ENCODE measurements around the gene CRB3.

CRB3 gene

DNA sequence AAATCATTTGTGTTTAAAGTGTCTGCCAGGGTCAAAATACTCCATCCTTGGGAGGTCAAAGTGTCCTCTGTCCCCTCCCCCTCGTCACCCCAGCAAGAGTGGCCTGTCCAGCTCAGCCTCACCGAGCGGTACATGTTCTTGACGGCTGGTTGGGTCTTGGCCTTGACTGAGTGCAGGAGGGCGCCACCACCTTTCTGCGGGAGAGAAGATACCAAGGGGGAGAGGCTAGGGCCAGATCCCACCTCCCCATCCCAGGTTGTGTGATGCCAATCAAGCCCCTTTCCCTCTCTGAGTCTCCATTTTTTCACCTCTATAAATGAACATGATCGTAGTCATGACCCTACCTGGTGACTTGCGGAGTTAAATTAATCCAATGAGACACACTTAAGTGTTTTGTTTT is 6.1 kb downstream of the CRB3 start:
- no peak for DNase-seq

DNA sequence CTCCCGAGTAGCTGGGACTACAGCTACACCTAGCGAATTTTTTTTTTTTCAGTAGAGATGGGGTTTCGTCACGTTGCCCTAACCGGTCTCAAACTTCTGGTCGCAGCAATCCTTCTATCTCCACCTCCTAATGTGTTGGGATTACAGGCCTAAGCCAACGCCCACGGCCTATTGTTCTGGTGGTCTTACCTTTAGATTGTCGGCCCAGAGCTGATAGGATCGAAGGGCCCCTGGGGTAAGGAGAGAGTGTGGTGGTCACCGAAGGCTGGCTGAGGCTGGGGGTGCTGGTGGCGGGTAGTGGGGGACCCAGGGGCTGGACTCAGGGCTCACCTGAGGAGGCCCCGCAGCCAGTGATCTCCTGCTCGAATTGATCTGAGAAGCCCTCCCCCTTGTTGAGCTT is 7.0 kb downstream of the CRB3 start:
- DNase-seq = no peak

DNA sequence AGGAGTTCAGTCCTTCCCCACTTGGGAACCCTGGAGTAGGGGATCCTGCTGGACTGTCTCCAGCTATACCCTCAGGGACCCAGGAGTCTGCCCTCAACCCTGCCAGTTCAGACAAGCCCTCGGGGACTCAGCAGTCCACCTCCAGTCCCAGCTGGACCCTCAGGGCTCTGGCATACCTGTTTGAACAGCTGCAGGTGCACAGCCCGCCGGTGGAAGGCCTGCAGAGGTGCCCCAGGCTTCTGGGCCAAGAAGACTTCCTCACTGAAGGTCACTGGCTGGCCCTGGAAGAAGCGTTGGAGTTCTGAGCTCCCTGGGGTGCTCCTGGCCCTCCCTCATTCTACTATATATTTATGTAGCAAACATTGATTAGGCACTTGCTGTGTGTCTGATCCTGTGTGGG is 8.6 kb downstream of the CRB3 start:
- no peak for DNase-seq

DNA sequence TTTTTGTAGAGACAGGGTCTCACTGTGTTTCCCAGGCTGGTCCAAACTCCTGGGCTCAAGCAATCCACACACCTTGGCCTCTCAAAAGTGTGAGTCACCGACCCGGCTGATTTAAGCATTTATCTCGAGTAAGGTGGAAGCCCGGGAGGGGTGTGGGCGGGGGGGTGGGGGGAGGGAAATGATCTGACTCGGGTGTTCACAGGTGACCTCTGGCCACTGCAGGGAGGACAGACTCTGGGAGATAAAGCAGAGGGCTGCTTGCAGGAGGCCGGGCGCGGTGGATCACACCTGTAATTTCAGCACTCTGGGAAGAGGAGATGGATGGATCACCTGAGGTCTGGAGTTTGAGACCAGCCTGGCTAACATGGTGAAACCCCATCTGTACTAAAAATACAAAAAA is 9.6 kb downstream of the CRB3 start:
- DNase-seq = no peak

DNA sequence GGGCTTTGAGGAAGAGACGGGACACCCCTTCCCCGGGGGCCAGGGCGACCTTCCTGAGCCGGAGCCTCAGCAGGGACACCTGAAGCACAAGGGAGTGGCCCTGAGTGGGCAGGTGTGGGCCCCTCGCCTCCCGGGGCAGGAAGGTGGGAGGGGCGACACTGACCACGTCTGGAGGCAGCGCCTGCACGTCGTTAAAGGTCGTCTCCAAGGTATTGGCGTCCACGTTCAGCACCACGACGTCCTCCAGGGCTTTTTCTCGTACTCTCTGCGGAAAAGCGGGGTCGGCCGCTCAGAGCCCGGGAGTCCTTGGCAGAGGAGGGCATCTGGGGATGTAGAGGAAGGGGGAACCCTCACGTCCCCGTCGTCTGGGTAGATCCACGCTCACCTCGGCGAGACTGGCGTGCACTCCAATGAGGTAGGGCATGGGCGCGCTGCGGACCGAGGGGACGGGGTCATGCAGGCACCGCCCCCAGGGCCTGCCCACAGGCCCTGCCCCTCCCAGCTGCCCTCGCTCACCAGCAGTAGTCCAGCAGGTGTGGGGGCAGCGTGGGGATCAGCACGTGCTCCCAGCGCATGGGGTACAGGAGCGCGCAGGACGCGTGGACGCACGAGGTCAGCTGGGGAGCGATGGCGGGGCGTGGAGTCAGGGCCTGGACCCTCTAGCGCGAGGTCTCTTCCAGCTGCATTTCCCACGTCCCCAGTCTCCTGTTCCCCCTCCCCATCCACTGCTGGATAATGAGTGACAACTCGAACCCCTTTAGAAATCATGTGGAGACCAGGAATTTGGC is 11.4 kb downstream of the CRB3 start:
- DNase-seq = no peak

DNA sequence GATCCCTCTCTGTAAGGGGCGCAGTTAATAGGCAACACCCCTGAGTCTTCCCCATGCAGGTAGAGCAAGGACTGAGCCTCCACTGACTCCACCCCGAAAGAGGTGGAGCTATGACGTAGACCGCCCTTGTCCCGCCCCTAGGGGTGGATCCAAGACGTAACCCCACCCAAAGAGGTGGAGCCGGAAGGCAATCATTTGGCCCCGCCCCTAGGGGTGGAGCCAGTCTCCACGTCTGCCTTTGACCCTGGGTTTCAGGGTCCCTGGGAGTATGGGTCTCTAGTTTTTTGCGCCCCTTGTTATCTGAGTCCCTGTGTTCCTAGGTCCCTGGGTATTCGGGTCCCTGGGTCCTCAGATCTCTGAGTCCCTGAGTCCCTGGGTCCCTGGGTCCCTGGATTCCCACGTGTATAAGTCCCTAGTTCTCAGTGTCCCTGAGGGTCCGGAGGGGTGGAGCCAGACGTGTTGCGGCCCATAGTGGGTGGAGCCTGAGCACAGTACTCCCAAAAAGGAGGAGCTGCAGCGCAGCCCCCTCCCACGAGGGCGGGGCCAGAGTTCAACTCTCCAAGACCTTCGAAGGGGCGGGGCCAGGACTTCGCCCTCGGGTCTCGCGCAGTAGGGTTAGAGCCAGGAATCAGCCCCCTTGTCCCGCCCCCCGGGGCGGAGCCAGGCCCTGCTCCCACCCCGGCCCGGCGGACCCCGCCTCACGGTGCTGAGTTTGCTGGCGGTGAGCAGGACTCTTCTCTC is 12.3 kb downstream of the CRB3 start:
- DNase-seq = no peak

DNA sequence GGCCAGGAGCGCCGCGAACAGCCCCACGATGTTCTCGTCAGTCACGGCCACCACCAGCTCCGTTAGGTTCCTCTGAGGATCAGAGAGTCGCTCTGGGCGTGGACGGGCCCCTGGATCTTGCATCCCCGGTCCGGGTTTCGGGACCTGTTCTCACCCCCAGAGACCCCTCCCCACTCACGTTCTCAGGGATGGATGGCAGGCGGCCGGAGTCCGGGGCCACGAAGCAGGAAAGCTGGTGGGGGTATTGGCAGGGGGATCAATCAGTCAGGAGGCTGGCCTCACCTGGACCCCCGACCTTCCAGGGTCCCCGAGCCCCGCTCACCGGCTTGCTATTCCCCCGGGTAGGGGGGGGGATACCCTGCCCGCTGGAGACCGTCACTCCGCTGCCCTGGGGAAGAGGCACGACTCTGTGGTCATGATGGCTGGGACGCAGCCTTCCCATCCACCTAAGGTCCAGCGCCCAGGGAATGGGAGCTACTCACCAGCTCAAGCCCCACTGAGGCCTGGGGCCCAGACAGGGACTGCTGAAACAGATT is 12.9 kb downstream of the CRB3 start:
- no peak for DNase-seq

DNA sequence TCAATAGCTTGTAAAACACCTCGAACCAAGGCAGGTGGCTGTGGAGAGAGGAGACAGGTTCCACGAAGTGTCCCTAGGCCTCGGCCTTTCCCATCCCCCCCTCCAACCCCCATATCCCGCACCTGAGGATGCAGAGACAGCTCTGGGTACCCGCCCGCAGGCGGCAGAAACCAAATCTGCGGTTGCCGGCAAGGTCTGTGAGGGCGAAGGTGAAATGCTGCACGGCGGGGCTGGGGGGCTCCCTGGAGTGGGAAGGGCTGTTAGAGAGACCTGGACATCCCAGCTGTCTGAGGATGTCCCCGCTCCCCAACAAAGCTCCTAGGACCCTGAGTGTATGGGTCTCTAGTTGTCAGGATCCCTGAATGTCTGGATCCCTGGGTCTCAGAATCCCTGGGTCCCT is 14.7 kb downstream of the CRB3 start:
- no peak for DNase-seq

DNA sequence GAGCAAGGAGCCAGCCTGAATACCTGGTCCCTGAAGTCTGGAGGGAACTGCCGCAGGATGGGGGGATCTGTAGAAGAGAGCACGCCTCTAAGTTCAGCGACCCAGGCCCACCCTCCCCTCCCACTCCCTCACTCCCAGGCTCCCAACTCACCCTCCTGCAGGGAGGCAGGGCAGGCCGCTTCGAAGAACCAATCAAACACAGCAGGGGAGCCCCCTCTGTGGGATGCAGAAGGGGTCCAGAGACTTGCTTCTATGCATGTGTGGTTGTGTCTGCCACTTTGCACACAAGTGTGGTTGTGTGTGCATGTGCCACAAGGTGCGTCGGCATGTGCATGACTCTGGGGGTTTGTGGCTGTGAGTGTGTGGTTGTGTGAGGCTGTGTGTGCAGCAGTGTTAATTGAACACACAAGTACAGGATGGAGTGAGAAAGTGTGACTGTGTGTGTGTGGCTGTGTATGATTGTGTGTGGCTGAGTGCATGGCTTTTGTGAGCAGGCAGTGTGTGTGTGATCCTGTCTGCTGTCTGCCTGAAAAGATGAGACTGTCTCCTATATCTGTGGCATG is 15.8 kb downstream of the CRB3 start:
- no peak for DNase-seq

DNA sequence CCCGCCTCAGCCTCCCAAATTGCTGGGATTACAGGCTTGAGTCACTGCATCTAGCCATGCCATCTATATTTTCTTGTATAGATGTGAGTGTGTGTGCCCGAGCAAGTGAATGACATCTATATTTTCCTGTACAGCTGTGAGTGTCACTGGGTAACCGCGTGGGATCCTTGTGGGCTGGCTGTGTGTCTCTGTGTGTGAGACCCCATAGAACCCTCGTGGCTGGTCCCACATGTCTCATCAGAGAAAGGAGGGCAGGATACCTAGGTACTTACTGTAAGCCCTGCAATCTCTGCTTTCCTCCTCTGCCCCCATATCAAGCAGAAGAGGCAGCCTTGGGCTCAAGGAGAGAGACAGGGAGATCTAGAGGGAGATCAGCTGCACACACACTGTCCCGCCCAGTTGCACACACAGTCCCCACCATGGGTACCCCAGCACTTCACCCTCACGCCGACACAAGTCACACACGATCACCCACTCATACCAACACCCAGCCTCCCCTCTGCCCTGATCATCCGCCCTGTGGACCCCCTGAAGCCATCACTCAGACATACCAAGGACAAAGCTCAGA is 16.9 kb downstream of the CRB3 start:
- no peak for DNase-seq

DNA sequence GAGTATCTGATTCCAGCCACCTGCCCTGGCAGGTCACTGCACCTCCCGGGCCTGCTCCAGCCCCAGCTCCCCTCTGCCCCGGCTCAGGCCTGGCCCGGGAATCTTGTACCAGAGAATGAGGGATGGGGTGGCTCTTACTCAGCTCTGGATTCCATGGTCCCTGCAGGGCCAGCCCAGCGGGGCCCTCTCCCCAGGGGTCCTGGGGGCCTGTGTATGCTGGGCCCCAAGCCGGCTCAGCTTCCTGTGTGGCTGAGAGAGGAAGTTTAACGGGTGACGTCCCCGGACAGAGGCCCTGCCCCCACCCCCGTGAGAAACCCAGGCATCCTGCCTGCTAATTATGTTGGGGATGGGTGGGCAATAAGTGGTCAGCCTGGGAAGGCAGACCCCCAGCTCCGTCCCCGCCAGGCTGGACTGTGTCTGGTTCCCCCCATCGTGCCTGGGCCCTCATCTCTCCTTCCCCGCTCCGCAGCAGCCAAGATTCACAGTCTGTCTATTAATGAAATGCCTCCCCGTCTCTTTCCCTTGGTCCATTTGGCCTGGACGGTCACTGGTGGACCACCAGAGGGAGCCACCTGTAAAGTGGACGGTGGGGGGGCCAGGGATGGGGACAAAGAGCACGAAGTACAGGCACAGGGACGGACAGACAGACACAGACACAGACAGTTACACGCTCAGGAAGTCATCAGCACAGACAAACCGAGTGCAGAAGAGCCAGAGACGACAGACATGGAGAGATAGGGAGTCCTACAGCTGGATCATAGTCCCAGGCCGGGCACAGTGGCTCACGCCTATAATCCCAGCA is 17.7 kb downstream of the CRB3 start, which contains the start of gene DENND1C:
Gene DENND1C, minus strand, starts transcription at position 247 of the 802 bp plus-strand sequence. Its CDS starts 92 bp downstream, at position 155.
- DNase-seq = no peak

DNA sequence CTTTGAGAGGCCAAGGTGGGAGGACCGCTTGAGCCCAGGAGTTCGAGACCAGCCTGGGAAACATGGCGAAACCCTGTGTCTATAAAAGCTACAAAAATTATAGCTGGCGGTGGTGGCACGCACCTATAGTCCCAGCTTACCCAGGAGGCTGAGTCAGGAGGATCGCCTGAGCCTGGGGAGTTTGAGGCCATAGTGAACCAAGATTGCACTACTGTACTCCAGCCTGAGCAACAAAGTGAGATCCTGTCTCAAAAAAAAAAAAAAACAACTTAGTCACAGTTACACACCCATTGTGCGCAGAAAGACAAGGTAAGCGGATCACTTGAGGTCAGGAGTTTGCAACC is 18.2 kb downstream of the CRB3 start:
- DNase-seq = no peak

DNA sequence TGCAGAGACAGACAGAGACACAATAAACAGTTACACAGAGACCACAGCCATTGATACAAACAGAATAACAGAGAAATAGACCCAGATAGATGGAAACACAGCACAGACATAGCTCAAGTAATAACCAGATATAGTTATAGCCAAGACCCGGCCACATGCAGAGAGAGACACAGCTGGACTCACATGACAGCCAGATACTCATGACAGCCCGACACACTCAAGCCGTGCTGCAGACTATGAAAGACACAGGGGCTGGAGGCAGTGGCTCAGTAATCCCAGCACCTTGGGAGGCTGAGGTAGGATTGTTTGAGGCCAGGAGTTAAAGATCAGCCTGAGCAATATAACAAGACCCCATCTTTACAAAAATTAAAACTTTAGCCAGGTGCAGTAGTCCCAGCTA is 19.2 kb downstream of the CRB3 start:
- DNase-seq = no peak

DNA sequence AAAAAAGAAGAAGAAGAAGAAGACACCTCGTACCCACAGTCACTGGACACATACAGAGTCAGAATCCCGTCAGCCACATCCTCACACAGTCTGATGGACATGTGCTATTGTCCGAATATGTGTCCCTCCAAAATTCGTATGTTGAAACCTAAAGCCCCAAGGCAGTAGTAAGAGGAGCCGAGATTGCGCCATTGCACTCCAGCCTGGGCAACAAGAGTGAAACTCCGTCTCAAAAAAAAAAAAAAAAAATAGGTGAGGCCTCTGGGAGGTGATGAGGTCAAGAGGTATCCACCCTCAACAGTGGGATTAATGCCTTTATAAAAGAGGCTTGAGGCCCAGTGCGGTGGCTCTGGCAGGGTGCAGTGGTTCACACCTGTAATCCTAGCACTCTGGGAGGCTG is 20.2 kb downstream of the CRB3 start:
- no peak for DNase-seq

DNA sequence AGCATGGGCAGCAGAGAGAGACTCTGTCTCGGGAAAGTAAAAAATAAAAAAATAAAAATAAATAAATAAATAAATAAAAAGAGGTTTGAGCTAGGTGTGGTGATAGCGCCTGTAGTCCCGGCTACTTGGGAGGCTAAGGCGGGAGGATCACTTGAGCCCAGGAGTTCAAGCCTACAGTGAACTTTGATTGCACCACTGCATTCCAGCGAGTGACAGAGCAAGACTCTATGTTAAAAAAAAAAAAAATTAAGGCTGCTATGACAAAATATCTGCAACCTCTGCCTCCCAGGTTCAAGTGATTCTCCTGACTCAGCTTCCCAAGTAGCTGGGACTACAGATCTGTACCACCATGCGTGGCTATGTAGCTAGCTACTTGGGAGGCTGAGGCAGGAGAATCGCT is 20.8 kb downstream of the CRB3 start:
- no peak for DNase-seq

DNA sequence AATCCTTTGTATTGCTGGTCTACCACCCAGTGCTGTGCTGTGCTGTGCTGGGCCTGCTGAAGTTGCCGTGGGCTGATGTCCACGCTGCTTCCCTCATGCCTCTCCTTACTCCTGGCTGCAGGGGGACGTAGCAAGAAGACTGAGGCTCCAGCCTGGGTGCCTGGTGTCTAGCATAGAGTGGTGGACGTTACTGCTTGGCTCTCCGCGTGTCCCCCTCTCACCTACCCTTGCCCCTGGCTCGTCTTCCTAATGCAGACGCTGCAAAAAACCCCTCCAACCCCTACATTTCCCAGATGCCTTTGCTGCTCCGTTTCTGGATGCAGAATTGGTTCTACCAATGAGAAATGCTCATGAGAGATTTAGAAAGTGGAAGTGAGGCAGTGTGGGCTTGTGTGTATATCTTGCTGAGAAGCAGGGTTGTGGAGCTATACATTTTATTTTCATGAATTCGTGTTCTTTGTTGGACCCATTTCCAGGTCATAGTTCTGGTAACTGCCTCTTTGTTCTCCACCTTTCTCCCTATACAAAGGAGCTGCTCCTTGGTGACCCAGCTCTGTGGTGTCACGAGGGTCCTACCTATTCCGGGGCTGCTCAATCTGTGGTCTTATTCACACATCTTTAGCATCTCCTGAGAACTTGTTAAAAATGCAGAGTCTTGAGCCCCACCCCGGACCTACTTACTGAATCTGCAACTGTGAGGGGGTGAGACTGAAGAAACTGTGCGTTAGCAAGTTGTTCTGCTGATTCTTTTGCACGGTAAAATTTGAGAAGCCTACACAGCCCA is 25.4 kb downstream of the CRB3 start:
- DNase-seq = no peak

DNA sequence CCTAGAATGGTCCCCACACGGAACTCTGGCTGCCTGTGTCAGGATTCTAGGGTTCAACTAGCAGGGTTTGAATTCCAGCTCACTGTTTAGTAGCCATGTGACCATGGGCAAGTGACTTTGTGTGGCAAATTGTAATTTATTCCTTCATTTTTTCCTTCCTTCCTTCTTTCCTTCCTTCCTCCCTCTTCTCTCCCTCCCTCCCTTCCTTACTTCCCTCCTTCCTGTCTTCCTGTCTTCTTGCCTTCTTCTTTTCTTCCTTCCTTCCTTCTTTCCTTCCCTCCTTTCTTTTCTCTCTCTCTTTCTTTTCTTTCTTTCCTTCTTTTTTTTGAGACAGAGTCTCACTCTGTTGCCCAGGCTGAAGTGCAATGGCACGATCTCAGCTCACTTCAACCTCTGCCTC is 26.1 kb downstream of the CRB3 start:
- no peak for DNase-seq

DNA sequence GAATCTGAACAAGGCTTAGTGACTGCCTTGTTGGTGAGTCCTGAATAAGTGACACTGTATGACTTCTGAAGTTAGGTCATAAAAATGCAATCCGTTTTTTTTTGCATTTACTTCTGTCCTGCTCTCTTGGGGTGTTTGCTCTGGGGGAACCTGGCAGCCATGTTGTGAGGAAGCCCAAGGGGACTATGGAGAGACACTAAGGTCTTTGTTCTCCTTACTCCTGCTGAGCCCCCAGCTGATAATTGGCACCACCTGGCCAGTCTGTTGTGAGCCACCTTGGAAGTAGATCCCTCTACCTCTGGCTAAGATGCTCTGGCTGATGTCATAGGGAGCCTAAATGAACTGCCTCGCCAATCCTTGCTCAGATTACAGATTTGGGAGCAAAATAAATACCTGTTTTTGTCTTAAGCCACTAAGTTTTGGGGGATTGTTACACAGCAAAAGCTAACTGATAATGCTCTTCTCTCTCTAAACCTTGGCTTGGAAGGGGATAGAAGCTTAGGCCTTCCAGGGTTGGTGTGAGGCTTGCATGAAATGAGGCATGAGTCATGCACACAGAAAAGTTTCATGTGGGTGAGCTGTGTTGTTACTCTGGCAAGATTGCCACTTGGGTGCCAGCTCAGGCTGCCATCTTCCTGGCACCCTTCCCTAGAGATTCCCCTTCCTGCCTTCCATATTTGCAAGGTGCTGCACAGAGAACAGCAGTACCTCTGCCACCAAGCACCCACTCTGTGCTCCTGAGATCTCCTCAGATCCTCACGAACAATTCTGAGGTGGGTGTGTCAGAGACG is 27.9 kb downstream of the CRB3 start:
- DNase-seq = no peak

DNA sequence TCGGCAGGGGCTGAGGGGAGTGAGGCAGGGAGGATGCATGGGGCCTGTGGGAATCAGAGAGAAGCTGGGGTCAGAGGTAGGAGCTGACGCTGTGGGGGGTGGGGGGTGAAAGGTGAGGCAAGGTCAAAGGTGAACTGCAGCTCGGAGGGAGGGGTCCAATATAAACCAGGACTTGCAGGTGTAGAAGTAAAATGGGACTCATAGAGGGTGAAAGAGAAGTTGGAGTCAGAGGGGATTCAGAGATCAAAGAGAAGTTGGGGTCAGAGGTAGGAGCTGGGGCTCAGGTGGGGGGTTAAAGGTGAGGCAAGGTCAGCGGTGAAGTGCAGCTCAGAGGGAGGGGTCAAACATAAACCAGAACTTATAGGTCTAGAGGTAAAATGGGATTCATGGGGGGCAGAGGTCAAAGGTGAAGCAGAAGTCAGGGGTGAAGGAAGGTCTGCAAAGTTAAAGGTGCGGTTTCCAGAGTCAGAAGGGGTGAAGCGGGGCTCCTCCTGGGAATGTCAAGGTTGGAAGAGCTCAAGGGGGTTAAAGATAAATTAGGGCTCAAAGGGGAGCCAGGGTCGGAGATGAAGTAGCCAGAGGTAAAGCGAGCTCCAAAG is 30.5 kb downstream of the CRB3 start:
- no peak for DNase-seq

DNA sequence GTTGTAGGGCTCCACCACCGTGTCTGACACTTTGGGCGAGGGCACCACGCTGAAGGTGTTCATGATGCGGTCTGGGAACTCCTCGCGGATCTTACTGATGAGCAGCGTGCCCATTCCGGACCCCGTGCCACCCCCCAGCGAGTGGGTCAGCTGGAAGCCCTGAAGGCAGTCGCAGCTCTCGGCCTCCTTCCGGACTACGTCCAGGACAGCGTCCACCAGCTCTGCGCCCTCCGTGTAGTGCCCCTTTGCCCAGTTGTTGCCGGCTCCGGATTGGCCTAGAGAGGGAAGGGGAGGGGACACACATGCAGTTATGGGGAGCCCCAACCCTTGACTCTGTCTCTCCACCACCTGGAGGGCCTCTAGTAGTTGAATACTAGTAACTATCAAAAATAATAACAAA is 31.9 kb downstream of the CRB3 start:
- DNase-seq = no peak

Data from NCI-H187 treated with DMSO at 0.1 percent for 48 hours (cell line).